ENCODE results near the gene CHRNA3.

CHRNA3 gene

DNA sequence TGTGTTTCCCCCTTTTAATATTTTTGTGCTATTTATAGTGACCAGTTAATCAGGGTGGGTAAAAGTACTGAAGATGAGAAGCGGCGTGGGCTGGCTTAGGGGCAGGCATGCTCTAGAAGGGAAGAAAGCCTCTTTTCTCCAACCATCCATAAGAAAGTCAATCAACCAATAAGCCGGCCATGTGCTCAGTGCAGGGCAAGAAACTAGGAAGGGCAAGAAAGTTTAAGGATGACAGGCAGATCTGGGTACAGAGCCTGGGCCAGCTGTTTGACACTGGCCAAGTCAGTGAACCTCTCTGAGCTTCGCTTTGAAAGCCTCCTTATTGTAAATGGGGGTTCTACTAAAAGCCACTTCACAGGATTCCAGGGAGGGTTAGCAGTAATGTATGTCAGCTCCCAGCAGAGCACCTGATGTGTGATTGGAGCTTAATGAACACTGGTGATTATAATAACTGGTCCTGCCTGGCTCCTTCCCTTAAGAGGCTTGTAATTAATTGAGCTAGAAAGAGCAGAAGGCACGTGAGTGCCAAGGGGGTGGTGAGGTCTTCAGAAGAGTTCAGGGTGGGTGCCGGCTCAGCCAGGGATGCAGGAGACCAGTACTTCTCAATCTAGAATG, 5.7 kb upstream of the CHRNA3 start:
- TF ChIP-seq FOXM1 (IDR thresholded peaks at IDR 0.05; ENCODE audit: borderline replicate concordance, low read depth) (no peak), TEAD4 (IDR thresholded peaks at IDR 0.05) (no peak), NFIC (IDR thresholded peaks at IDR 0.05) (no peak), CEBPB (IDR thresholded peaks at IDR 0.05) (no peak), CREB1 (IDR thresholded peaks at IDR 0.05; ENCODE audit: low read depth) (no peak), YY1 (IDR thresholded peaks at IDR 0.05; ENCODE audit: low read depth) (no peak), TAF1 (IDR thresholded peaks at IDR 0.05; ENCODE audit: low read depth) (no peak), ZBTB7A (IDR thresholded peaks at IDR 0.05; ENCODE audit: low read depth) (no peak), TCF12 (IDR thresholded peaks at IDR 0.05; ENCODE audit: low read depth) (no peak), USF1 (IDR thresholded peaks at IDR 0.05) (no peak), EP300 (IDR thresholded peaks at IDR 0.05; ENCODE audit: borderline replicate concordance) (no peak)
- TF ChIP-seq, protein P1, sequence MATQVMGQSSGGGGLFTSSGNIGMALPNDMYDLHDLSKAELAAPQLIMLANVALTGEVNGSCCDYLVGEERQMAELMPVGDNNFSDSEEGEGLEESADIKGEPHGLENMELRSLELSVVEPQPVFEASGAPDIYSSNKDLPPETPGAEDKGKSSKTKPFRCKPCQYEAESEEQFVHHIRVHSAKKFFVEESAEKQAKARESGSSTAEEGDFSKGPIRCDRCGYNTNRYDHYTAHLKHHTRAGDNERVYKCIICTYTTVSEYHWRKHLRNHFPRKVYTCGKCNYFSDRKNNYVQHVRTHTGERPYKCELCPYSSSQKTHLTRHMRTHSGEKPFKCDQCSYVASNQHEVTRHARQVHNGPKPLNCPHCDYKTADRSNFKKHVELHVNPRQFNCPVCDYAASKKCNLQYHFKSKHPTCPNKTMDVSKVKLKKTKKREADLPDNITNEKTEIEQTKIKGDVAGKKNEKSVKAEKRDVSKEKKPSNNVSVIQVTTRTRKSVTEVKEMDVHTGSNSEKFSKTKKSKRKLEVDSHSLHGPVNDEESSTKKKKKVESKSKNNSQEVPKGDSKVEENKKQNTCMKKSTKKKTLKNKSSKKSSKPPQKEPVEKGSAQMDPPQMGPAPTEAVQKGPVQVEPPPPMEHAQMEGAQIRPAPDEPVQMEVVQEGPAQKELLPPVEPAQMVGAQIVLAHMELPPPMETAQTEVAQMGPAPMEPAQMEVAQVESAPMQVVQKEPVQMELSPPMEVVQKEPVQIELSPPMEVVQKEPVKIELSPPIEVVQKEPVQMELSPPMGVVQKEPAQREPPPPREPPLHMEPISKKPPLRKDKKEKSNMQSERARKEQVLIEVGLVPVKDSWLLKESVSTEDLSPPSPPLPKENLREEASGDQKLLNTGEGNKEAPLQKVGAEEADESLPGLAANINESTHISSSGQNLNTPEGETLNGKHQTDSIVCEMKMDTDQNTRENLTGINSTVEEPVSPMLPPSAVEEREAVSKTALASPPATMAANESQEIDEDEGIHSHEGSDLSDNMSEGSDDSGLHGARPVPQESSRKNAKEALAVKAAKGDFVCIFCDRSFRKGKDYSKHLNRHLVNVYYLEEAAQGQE (IDR thresholded peaks at IDR 0.05; ENCODE audit: low read depth), result no peak

GRCh38 chr15:78625606-78626280, 4.9 kb upstream of the CHRNA3 start:
- TF ChIP-seq TAF1 (IDR thresholded peaks at IDR 0.05; ENCODE audit: low read depth) (no peak), TCF12 (IDR thresholded peaks at IDR 0.05; ENCODE audit: low read depth) (no peak), CEBPB (IDR thresholded peaks at IDR 0.05) (no peak), RAD21 (IDR thresholded peaks at IDR 0.05; ENCODE audit: low read depth) (no peak), YY1 (IDR thresholded peaks at IDR 0.05; ENCODE audit: low read depth) (no peak), EP300 (IDR thresholded peaks at IDR 0.05; ENCODE audit: borderline replicate concordance) (no peak), FOXM1 (IDR thresholded peaks at IDR 0.05; ENCODE audit: borderline replicate concordance, low read depth) (no peak), NFIC (IDR thresholded peaks at IDR 0.05) (no peak), USF1 (IDR thresholded peaks at IDR 0.05) (no peak), ZBTB7A (IDR thresholded peaks at IDR 0.05; ENCODE audit: low read depth) (no peak)
- TF ChIP-seq, protein P2, sequence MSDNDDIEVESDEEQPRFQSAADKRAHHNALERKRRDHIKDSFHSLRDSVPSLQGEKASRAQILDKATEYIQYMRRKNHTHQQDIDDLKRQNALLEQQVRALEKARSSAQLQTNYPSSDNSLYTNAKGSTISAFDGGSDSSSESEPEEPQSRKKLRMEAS (IDR thresholded peaks at IDR 0.05), result no peak

GRCh38 chr15:78624651-78625590, 4.1 kb upstream of the CHRNA3 start:
- no peak for TF ChIP-seq TEAD4 (IDR thresholded peaks at IDR 0.05)
- TF ChIP-seq FOXM1 (IDR thresholded peaks at IDR 0.05; ENCODE audit: borderline replicate concordance, low read depth), result no peak
- no peak for TF ChIP-seq USF1 (IDR thresholded peaks at IDR 0.05)
- TF ChIP-seq EP300 (IDR thresholded peaks at IDR 0.05; ENCODE audit: borderline replicate concordance), result no peak
- TF ChIP-seq NFIC (IDR thresholded peaks at IDR 0.05), result no peak
- TF ChIP-seq EGR1 (IDR thresholded peaks at IDR 0.05), result no peak
- TF ChIP-seq, protein P1 (IDR thresholded peaks at IDR 0.05; ENCODE audit: low read depth), result no peak
- no peak for TF ChIP-seq CEBPB (IDR thresholded peaks at IDR 0.05)
- TF ChIP-seq CREB1 (IDR thresholded peaks at IDR 0.05; ENCODE audit: low read depth), result no peak
- TF ChIP-seq TCF12 (IDR thresholded peaks at IDR 0.05; ENCODE audit: low read depth), result no peak
- TF ChIP-seq, protein P2 (IDR thresholded peaks at IDR 0.05), result no peak
- TF ChIP-seq ZBTB7A (IDR thresholded peaks at IDR 0.05; ENCODE audit: low read depth), result no peak

DNA sequence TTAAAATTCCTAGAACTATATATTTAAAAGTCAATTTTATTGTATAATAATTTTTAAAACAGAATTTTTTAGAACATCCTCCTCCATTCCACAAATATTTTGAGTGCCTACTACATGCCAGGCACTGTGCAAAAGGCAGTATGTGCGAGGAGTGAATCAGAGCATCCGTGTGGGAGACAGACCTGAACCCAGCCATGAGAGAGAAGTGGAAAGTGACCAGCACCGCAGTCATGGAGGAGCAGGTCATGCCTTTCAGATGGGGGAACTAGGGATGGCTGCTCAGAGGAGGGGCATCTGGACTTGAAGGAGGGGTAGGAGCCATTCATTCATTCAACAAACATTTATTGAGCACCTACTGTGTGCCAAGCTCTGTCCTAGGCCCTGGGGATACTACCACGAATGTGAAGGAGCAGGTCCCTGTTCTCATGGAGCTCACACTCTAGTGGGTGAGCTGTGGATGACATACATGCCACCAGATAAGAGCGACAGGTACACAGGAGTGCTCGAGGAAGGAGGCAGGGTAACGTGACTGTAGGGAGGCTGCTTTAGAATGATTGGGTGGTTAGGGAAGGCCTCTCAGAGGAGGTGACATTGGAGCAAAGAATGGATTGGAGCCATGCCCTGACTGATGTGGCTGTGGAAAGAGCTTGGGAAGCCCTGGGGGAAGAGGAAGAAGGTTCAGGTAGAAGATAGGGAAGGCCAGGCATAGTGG, 3.1 kb upstream of the CHRNA3 start:
- TF ChIP-seq YY1 (IDR thresholded peaks at IDR 0.05; ENCODE audit: low read depth), result no peak
- TF ChIP-seq EP300 (IDR thresholded peaks at IDR 0.05; ENCODE audit: borderline replicate concordance), result no peak
- TF ChIP-seq FOXM1 (IDR thresholded peaks at IDR 0.05; ENCODE audit: borderline replicate concordance, low read depth), result no peak
- TF ChIP-seq NFIC (IDR thresholded peaks at IDR 0.05), result no peak
- TF ChIP-seq TCF12 (IDR thresholded peaks at IDR 0.05; ENCODE audit: low read depth), result no peak
- TF ChIP-seq TEAD4 (IDR thresholded peaks at IDR 0.05), result no peak
- TF ChIP-seq CEBPB (IDR thresholded peaks at IDR 0.05), result no peak
- no peak for TF ChIP-seq EGR1 (IDR thresholded peaks at IDR 0.05)
- TF ChIP-seq, protein P1 (IDR thresholded peaks at IDR 0.05; ENCODE audit: low read depth), result no peak
- no peak for TF ChIP-seq CREB1 (IDR thresholded peaks at IDR 0.05; ENCODE audit: low read depth)
- no peak for TF ChIP-seq TAF1 (IDR thresholded peaks at IDR 0.05; ENCODE audit: low read depth)
- no peak for TF ChIP-seq ZBTB7A (IDR thresholded peaks at IDR 0.05; ENCODE audit: low read depth)
- TF ChIP-seq RAD21 (IDR thresholded peaks at IDR 0.05; ENCODE audit: low read depth), result no peak
